Left hindlimb (tissue), 1 donor: Measurements from ENCODE around the gene HAUS2.
"Not testable (repeated sequence)": the region's sequence is repeated elsewhere in the genome, so short reads cannot be mapped to it uniquely, and the experiment has no call there.

Experiments used
- DNase-seq: peaks from one replicate; pipeline ENCODE4 v3.0.0-alpha.2; 2018

The HAUS2 gene

DNA sequence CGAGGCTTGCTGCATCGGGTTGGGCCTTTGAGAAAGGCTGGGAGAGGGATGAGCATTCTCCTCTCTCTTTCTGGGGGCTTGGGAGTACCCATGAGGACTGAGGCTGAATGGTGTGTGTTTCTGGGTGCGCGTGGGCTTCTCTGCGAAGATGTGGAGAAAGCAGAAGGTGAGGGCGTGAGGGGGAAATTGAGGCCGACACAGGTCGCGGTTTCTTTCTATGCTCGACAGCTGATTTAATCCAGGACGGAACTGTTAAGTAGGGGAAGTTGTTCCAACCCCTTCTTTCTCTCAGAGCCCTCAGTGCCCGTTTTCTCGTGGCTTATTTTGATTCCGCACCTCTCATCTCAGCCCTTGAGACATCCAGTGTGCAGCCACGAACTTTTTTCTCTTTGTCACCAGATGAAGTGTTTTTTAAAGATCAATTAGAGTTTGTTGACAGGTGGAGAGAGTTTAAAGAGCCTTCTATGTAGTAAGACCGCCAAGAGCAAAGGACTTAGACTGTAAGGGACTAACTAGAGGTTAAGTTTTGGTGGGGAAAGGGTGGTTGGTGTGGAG is 27.5 kb downstream of the HAUS2 start:
- DNase-seq, result no peak

DNA sequence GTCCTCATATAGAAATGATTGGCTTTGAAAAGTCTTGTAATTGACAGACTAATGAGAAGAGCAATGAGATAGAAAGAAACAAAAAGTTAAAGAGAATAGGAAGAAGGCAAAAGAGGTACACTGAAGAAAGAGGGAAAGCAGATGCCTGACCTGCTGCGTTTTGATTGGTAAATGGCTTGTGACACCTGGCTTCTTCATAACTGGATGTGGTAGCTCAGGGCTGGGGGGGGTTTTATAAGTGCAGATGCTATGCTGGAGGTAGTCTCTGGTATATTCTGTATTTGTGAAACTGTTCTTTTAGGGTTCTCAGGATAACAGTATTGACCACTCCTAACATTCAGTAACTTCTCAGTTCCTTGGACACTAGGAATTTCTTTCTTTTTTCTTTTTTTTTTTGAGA is 28.1 kb downstream of the HAUS2 start:
- DNase-seq, result no peak

DNA sequence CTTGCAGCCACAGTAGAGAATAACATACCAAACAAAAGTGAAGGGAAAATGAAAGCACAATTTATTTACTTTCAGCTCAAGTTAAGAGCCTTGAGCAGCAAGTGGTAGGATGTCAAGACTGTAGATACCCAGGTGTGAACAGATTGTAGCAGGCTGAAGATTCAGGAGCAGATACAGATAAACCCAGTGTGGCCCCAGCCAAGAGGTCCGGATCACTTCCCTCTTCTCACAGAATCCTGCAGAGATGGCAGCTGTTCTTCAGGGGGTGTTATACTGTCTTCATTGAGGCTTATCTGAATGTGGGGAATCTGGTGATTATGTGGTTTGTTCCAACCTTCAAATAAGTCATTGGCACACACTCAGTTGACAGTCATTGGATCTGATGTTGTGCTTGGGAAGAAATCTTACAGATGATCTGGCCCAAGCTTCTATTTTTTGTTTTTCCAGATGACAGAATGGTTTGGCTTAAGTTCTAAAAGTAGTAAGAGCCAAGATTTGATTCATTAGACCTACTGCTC is 28.9 kb downstream of the HAUS2 start:
- no peak for DNase-seq

- DNase-seq, result no peak
Observed at GRCh38 chr15:42578984-42579537, 30.4 kb downstream of the HAUS2 start.

- DNase-seq, result peak; percentile 91
Observed at GRCh38 chr15:42581272-42581730, 32.7 kb downstream of the HAUS2 start.

- DNase-seq, result no peak
Observed at GRCh38 chr15:42582569-42583375, 34.1 kb downstream of the HAUS2 start.

DNA sequence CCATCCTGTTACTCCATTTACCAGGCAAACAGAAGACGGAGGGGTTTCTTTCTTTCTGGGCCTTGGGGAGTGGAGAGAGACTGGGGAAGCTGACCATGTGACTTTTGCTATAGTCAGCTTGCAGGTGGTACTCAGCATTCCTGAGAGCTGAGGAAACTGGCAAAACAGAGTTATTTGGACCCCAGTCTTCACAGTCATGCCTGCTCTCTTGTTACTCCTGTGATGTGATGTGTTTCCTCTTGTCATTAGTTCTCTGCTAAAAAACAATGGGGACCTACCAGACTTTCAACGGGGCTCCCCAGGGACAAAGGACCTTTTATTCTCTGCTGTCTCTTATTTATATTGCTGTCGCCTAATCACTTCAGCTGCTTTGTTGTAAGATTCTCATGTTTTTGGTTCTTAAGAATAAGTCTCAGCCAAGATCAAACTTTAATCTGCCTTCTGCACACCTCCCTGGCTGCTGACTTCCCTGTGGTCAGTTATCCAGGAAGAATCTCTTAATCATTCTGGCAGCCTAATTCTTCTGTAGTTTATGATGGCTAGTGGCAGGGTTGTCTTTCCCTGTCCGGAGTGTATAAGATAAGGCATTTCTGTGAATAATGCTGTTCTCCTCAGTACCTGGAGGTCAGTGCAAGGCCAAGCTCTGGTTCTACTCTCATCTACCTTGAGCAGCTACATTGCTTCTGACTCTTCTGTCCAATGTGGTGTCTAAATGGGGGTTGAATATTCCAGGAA is 35.6 kb downstream of the HAUS2 start:
- no peak for DNase-seq

- no peak for DNase-seq
Observed at GRCh38 chr15:42590619-42591237, 42.1 kb downstream of the HAUS2 start.

- no peak for DNase-seq
Observed at GRCh38 chr15:42591238-42591934, 42.7 kb downstream of the HAUS2 start.

GRCh38 chr15:42592716-42593115 is 44.1 kb downstream of the HAUS2 start:
- DNase-seq, result no peak

DNA sequence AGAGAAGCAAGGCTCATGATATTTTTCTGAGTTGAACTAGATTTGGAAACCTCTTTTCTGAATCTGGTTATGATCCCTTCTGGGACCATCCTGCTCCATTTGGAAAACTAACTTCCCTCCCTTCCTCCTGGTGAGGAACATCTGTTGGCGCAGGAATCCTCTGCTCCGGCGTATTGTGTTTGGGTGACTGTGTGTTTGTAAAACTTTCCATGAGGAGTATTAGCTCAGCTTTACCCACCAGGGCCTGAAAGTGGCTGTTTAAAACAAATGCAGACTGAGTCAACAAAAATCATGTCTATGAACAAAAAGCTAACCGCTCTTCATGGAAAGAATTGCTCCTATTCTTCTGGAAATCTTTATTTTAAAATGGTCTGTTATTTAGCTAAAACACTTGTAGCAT is 44.5 kb downstream of the HAUS2 start:
- DNase-seq, result peak; percentile 67

DNA sequence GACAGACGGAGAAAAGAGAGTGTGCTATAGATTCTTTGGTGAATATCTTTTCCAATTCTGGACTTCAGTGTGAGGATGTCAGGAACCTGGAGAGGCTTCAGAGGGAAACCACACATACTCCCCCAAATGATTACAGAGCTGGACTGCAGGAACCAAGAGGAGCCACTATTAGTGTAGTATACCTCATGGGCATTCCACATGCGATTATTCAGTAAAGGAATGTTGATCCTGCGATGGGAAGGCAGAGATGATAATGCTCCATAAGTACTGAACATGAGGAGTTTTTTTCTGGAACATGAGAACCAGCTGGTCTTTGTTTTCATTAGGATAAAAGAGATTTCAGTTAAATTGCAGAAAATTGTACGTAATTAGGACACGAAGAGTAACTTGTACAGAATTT is 45.5 kb downstream of the HAUS2 start:
- no peak for DNase-seq

DNA sequence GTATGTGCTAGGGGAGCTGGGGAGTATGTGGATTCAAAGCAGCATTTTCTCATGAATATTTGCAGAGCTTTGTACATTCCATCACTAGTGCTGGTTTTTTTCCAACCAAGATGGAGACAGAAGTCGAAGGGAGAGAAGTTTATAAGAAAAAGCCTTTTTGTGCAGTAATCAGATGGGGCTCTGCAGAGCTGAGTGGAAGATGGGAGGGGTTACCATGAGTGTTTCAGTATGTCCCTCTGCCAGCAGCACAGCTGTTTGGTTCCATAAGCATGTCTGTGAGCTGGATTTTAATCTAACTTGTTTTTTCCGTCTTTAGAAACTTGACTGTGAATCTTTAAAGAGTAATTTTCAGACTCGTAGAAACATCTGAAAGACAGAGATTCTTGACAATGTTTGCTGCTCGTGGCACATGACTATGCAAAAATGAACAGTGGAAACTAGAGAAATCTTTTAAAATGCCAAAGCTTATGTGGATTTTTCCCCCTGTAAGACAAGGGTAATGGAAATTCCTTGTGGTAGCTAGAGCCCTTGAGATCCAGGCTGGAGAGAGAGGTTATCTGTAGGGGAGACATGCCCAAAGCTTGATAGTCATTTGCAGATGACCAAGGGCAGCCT is 47.1 kb downstream of the HAUS2 start:
- DNase-seq, result peak; percentile 77

GRCh38 chr15:42601316-42601715 is 52.7 kb downstream of the HAUS2 start:
- DNase-seq, result not testable (repeated sequence)

DNA sequence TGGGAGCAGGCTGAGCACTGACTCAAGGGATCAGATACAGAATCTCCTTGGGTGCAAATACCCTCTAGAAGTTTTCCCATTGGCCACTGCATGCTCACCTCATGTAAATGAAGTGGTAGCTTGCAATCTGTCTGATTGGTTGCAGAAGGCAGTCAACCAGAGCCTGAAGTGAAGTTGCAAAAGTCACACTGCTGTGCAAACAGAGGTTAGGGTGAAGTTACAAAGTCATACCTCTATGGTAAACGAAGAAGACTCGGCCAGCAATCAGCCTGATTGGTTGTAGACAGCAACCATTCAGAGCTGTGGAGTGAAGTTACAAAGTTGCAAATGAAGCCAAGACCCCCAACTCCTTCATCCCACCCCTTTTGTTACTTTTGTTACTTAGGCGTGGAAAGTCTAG is 53.9 kb downstream of the HAUS2 start:
- DNase-seq, result no peak

DNA sequence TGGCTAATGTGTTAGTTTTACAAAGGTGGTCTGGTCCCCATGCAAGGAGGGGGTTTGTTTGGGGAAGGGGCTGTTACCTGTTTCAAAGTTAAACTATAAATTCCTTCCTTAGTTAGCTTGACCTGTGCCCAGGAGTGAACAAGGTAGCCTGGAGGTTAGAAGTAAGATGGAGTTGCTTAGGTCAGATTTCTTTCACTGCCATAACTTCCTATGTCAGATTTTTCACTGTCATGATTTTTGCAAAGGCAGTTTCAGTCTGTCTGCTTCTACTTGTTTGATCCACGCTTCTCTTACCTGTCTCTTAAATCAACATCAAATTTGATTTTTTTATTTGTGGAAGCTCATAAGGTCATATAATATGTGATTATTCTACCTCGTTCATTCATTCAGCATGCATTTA is 55.3 kb downstream of the HAUS2 start:
- DNase-seq, result no peak

DNA sequence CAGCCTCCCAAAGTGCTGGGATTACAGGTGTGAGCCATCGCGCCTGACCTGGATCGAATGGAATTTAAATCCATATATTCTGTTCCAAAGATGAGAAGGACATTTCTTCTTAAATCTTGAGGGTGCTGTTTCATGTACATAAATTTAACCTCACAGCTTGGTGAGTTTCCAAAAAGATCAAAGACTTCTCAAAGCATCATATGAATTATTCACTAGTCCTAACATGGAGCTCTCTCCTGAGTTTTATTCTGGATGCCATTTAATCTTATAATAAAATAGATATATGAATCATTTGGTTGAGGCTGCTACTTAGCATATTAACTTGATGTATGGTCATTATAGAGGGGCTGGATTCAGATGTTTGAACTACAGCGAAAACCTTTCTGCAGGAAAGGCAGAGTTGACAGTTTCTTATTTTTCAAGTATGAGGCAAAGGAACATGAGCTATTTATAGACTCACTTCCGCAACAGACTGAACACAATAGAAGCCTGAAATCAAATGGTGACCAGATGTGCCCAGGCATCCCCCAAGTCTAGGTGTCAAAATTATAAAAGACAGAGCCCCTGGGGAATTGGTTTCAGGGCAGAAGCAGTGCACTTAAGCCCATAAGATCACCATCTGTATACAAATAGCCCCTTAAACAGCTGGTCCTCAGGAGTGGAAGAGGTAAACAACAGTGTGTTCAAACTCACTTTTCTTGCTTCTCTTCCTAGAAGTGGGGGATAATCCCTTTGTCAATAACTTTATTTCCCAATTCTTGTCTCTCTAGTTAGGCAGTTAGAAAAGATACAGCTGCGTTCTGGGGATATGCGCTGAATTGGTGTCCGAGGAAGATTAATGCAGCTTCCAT is 56.5 kb downstream of the HAUS2 start:
- no peak for DNase-seq

- DNase-seq, result no peak
Observed at GRCh38 chr15:42605796-42606195, 57.2 kb downstream of the HAUS2 start.

DNA sequence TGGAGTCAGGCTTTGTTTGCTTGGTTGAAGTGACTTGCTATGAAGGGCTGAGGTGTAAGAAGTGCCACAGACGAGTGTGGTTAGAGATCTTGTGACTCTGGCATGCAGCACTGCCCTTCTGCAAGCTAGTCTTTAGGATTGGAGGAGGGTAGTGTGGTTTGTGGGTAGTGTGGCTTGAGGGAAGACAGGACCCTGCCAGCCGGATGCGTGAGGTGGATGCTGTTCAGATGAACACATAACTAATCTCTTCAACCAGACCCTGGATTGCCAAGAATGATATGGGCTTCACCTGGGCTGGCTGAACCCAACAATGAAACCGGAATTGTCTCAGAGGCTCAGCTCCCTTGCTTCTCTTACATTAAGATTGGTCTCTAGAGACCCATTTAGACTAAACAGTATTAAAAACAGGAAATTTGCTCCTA is 59.5 kb downstream of the HAUS2 start:
- DNase-seq, result peak; percentile 46

DNA sequence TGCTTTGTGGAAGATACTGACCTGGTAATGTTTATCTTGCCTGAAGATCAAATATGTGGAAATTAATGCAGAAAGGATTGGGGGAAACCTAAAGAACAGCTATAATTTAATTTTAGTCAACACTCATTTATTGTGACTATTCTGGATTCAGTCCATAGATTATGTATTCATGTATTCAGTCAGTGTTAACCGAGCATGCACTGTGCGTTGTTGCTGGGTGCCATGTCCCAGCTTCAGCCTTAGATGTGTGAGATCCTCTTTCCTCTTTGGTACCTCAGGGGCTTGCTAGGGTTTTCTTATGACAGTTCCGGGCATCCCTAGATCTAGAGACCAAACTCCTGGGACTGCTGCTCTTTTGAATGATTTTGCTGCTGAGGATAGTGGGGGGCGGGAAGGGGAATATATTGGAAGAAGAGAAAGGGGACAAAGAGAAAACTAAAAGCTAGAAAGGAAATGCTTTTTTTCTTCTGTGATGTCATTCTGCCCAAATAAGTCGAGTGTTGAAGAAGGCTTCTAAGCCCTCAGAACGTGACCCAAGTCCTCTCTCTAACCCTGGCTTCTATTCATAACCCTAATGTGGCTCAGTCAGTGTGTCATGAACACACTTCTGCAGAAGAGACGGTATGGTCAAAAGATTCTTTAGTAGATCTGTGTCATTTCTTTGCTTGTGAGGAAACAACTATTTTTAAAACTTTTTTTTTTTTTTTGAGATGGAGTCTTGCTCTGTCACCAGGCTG is 60.3 kb downstream of the HAUS2 start:
- no peak for DNase-seq
